Non-pigmented ciliary epithelial cell (primary cell): ENCODE measurements around the gene RAE1.

Source experiments
- DNase-seq: peaks from one replicate; pipeline ENCODE4 v3.0.0-alpha.2; 2010; ENCODE audit warnings: low read depth

RAE1 gene

GRCh38 chr20:57372157-57372556, 21.1 kb downstream of the RAE1 start:
- no peak for DNase-seq

GRCh38 chr20:57372581-57373350, 21.7 kb downstream of the RAE1 start:
- no peak for DNase-seq

GRCh38 chr20:57374343-57374930, 23.4 kb downstream of the RAE1 start:
- DNase-seq = no peak

- DNase-seq = no peak
Measured at GRCh38 chr20:57374931-57375651, 24.0 kb downstream of the RAE1 start.

GRCh38 chr20:57375652-57376230, 24.7 kb downstream of the RAE1 start:
- no peak for DNase-seq

GRCh38 chr20:57377350-57377749, 26.3 kb downstream of the RAE1 start:
- DNase-seq = no peak

GRCh38 chr20:57378107-57378506, 27.1 kb downstream of the RAE1 start:
- no peak for DNase-seq

- no peak for DNase-seq
Measured at GRCh38 chr20:57378646-57379262, 27.7 kb downstream of the RAE1 start.

GRCh38 chr20:57379263-57379647, 28.2 kb downstream of the RAE1 start:
- no peak for DNase-seq

GRCh38 chr20:57380081-57380750, 29.2 kb downstream of the RAE1 start:
- no peak for DNase-seq

- DNase-seq = peak; percentile 27
Measured at GRCh38 chr20:57381596-57382503, 30.8 kb downstream of the RAE1 start.

- DNase-seq = no peak
Measured at GRCh38 chr20:57382516-57382915, 31.5 kb downstream of the RAE1 start.

- no peak for DNase-seq
Measured at GRCh38 chr20:57383447-57384347, 32.6 kb downstream of the RAE1 start.

GRCh38 chr20:57384486-57384885, 33.4 kb downstream of the RAE1 start:
- no peak for DNase-seq

GRCh38 chr20:57384953-57385761, 34.1 kb downstream of the RAE1 start:
- DNase-seq = no peak

GRCh38 chr20:57385940-57386339, 34.9 kb downstream of the RAE1 start:
- no peak for DNase-seq

GRCh38 chr20:57386762-57387161, 35.7 kb downstream of the RAE1 start:
- no peak for DNase-seq

GRCh38 chr20:57387463-57387862, 36.4 kb downstream of the RAE1 start:
- DNase-seq = no peak

- DNase-seq = no peak
Measured at GRCh38 chr20:57387945-57388371, 36.9 kb downstream of the RAE1 start.
